GM18502 (cell line): ENCODE measurements around the gene PLEKHG3.

ENCODE experiments used
- ATAC-seq: cut with Tn5 transposase; IDR thresholded peaks from one replicate; pipeline ENCODE4 v1.9.1; 2021; ENCODE audit warnings: mild to moderate bottlenecking; ENCODE audit not compliant: unreplicated experiment, poor library complexity

Gene PLEKHG3

GRCh38 chr14:64725261-64725815 is 21.1 kb downstream of the PLEKHG3 start:
- no peak for ATAC-seq

- ATAC-seq = no peak
Observed at GRCh38 chr14:64725879-64726584, 21.8 kb downstream of the PLEKHG3 start.

- peak; percentile 56 for ATAC-seq
Observed at GRCh38 chr14:64726585-64726890, 22.3 kb downstream of the PLEKHG3 start.

- no peak for ATAC-seq
Observed at GRCh38 chr14:64727551-64728071, 23.4 kb downstream of the PLEKHG3 start.

GRCh38 chr14:64728106-64728505 is 23.9 kb downstream of the PLEKHG3 start:
- no peak for ATAC-seq

- no peak for ATAC-seq
Observed at GRCh38 chr14:64728856-64729255, 24.6 kb downstream of the PLEKHG3 start.

- ATAC-seq = no peak
Observed at GRCh38 chr14:64729386-64730060, 25.3 kb downstream of the PLEKHG3 start.

- no peak for ATAC-seq
Observed at GRCh38 chr14:64730061-64730440, 25.8 kb downstream of the PLEKHG3 start.

GRCh38 chr14:64730681-64731080 is 26.5 kb downstream of the PLEKHG3 start:
- ATAC-seq = no peak

GRCh38 chr14:64731141-64731581 is 26.9 kb downstream of the PLEKHG3 start:
- ATAC-seq = no peak

GRCh38 chr14:64732066-64732465 is 27.8 kb downstream of the PLEKHG3 start:
- ATAC-seq = no peak

- ATAC-seq = no peak
Observed at GRCh38 chr14:64732536-64733120, 28.4 kb downstream of the PLEKHG3 start.

GRCh38 chr14:64733321-64733720 is 29.1 kb downstream of the PLEKHG3 start:
- ATAC-seq = no peak

- ATAC-seq = no peak
Observed at GRCh38 chr14:64733899-64734298, 29.7 kb downstream of the PLEKHG3 start.

GRCh38 chr14:64734990-64735389 is 30.8 kb downstream of the PLEKHG3 start:
- no peak for ATAC-seq

GRCh38 chr14:64736271-64737169 is 32.3 kb downstream of the PLEKHG3 start:
- no peak for ATAC-seq

GRCh38 chr14:64737391-64738280 is 33.4 kb downstream of the PLEKHG3 start:
- no peak for ATAC-seq

- no peak for ATAC-seq
Observed at GRCh38 chr14:64738281-64738804, 34.1 kb downstream of the PLEKHG3 start.

- ATAC-seq = no peak
Observed at GRCh38 chr14:64741200-64741599, 37.0 kb downstream of the PLEKHG3 start.
